ENCODE data around the gene PRR11.
"Not testable (repeated sequence)": the region's sequence is repeated elsewhere in the genome, so short reads cannot be mapped to it uniquely, and the experiment has no call there.

The PRR11 gene

DNA sequence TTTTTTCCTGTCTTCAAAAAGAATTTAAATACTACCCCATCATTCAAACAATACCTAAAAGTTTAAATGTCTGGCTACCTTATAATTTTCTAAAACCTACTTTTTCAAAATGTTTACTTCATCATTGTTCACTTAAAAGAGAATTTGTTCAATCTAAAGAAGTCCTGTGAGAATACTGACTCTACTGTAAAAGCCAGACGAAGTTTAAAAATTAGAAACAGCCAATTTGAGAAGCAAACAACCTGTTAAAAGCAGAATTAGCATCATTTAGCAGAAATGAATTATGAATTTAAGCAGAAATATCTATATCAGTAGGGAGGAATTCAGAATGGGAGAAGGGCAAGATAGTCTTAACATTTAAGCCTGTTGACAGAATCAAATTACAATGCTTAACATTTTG, 2.6 kb upstream of the PRR11 start:
- no peak for DNase-seq

DNA sequence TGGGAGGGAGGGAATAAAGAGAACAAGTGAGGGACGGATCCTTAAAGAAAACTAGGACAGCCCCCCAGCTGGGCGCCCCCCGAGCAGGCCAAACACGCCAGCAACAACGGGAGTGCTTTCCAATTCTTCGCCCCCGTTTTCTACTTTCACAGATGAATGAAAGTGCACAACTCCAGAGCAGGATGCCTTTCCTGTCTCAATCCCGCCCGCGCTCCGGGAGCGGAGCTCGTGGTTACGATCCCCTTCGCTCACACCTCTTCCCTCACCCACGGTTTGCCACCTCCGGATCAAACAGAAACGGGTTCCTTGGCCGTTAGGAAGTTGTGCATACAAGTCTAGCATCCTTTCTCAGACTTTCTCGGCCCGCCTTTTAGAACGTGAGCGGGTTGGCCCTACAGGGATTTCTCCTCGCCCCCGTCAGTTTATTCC, 1.2 kb upstream of the PRR11 start:
- no peak for DNase-seq

DNA sequence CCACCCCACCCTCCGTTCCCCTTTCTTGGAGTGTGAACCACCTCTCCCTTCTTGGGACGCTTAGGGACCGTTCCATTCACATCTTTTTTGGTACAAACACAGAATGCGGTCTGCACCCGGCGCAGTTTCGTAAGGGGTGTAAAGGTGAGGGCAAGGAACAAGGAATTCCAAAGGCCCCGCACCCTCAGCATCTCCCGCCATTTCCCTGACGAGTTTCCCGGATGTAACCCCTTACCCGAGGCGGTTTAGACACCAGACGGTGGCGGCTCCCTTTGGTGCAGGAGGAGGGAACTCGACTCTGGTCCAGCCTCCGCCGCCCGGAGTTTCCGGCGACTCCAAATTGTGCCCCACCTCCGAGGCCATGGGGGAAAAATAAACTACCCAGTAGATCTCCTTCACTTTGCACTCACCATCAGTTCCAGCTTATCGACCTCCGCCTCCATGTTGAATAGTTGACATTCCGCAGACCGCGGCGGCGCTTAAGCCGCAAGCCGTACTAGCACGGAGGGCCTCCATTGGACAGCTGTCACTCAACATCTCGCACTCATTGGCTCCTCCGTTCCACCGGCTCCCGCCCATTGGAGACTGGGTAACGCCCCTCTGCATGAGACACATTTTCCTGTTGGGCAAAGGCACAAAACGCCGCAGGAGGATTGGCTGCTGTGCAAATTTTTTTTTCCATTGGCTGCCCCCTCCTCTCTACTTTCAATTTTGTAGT, 666 bp upstream of the PRR11 start, which contains the start of gene SKA2:
TSS of gene SKA2 (minus strand) at position 466 of the 718 bp plus-strand sequence. CDS start at position 443, 23 bp downstream.
- DNase-seq, result no peak

DNA sequence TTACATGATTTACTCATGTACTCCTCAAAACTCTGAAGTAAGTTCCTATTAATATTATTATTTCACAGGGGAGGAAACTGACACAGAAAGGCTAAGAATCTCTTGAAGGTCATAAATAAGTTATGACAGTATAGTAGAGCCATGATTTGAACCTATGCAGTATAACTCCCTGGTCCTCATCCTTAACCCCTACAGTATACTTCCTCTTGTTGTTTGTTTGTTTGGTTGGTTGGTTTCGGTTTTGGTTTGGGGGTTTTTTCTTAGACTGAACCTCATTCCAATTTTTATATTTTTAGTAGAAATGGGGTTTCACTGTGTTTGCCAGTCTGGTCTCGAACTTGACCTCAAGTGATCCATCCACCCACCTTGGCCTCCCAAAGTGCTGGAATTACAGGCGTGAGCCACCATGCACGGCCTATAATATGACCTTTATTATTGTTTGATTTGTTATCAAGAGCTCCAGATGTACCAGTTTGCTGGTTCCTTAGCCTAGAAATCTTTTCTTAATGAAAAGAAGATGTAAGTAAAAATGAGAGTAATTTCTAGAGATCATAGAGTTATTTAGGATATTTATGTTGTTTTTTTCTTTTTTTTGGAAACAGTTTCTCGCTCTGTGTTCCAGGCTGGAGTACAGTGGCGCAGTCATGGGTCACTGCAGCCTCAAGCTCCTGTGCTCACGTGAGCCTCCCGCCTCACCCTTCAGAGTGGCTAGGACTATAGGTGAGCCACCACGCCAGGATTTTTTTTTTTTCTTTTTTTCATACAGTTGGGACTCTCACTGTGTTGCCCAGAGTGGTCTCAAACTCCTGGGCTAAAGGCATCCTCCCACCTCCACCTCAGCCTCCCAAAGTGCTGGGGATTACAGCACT, 4.8 kb downstream of the PRR11 start:
- peak; percentile 45 for DNase-seq

DNA sequence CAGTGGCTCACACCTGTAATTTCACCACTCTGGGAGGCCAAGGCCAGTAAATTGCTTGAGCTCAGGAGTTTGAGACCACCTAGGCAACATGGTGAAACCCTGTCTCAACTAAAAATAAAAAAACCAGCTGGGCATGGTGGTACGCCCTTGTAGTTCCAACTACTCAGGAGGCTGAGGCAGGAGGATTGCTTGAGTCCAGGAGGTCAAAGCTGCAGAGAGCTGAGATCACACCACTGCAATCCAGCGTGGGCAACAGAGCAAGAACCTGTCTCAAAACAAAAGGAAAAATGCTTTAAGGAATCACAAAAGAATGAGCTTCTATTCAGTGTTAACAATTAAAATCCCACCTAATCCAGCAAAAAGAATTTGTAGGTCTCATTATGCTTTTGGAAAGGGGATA, 5.9 kb downstream of the PRR11 start:
- DNase-seq, result no peak

DNA sequence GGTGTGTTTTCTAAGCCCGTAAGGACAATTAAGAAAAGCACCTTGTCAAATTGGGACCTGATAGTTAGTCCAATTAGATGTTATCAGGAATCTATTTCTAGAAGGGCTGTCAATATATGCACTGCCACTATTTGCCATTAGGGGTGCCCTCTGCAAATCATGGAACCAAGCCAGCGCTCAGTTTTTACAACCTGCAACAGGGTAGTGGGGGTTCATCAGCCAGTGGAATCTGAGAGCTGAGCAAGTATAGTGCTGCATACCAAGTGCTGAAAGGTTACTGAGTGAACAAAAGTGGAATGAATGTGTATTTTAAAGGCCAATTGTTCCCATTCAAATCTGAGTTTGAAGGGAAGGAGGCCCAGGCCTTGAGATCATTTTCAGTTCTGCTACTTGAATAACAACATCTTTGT, 10.4 kb downstream of the PRR11 start:
- peak; percentile 68 for DNase-seq

DNA sequence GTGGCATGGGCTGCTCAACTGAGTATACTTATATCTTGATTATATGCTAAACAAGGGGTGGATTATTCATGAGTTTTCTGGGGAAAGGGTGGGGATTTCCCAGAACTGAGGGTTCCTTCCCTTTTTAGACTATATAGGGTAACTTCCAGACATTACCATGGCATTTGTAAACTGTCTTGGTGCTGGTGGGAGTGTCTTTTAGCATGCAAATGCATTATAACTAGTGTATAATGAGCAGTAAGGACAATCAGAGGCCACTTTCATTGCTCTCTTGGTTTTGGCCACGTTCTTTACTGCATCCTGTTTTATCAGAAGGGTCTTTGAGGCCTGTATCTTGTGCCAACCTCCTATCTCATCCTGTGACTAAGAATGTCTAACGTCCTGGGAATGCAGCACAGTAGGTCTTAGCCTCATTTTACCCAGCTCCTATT, 12.0 kb downstream of the PRR11 start:
- DNase-seq, result peak; percentile 24

DNA sequence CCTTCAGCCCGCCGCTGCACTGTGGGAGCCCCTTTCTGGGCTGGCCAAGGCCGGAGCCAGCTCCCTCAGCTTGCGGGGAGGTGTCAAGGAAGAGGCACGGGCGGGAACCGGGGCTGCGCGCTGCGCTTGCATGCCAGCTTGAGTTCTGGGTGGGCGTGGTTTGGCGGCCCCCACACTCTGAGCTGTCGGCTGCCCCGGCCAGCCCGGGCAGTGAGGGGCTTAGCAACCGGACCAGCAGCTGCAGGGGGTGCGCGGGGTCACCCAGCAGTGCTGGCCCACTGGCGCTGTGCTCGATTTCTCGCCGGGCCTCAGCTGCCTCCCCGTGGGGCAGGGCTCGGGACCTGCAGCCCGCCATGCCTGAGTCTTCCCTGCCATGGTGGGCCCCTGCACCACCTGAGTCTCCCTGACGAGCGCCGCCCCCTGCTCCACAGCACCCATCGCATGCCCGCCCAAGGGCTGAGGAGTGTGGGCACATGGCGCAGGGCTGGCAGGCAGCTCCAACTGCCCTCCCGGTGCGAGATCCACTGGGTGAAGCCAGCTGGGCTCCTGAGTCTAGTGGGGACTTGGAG, 17.0 kb downstream of the PRR11 start:
- no peak for DNase-seq

DNA sequence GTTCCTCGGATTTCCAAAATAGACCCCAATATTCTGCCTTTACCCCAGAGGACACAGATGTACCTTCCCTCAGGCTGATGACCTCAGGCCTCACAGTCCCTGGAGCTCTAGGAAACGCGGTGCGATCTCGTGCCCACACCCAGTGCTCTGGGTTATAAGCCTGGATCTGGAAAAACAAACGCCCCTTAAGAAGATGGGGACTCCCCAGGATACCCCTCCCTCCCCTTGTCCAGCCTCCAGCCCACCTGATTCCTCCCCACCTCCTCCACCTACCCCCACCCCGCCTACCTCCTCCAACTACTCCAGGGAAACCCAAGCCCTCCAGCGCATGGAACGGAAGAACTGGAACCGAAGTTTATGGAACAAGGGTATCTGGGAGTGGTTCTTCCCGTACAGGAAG, 19.1 kb downstream of the PRR11 start:
- DNase-seq, result no peak

DNA sequence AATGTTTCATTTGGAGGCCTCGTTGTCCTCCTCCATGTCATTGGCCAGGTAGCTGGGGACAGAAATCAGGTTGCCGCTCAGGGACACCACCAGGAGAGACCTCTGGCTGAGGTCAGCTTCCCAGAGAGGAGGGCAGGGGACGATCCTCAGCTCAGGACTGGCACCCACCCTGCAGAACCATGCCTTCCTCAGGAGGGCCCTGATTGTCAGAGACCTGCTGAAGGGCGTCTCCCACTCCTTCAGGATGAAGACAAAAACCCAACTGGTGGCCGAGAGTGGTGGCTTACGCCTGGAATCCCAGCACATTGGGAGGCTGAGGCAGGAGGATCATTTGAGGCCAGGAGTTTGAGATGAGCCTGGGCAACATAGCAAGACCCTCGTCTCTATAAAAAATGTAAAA, 19.5 kb downstream of the PRR11 start:
- no peak for DNase-seq

DNA sequence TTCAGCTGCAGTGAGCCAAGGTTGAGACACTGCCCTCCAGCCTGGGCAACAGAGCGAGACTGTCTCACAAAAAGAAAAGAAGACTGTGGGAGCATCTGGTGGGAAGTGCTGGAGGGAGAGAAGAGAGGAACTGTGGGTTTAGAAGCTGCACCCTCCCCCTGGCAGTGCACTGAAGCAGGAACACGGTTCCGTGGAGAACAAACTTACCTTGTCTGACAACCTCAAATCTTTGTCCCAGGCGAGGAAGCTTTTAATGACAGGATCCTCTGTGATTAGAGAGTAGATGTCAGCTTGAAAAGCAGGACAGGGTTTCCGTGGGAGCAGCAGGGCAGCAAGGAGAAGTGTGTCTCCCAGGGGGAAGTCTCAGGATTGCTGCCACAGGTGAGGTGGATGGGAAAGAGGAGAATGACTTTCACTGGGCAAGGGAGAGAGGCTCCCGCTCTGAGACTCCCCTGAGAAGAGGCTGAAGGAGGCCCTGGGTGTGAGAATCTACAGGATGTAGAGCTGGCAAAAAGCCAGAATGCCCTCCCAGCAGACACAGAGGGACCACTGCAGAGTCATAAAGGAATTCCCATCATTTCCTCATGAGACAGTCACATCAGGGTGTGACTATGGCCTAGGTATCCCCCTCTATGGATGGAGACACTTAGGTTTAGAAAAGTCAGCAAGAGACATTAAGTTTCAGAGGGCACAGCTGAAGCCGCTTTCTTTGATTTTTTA, 22.9 kb downstream of the PRR11 start:
- DNase-seq, result no peak

DNA sequence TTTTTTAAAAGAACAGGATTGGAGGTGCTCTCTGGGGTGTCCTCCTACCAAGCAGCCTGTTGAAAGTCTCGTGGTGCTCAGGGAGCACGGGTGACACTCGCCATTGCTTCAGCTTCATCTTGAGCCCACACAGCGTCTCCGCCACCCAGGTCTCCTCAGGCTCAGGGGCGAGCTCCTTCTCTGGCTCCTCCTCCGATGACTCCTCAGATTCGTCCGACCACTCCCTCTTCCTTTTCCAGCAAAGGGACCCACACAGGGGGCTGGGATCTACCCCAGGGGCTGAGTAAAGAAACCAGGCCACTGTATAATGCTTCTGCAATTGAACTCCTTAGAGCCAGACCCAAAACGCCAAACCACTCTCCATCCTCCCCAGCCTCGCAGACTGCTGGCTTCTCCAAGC, 24.1 kb downstream of the PRR11 start:
- DNase-seq, result not testable (repeated sequence)

DNA sequence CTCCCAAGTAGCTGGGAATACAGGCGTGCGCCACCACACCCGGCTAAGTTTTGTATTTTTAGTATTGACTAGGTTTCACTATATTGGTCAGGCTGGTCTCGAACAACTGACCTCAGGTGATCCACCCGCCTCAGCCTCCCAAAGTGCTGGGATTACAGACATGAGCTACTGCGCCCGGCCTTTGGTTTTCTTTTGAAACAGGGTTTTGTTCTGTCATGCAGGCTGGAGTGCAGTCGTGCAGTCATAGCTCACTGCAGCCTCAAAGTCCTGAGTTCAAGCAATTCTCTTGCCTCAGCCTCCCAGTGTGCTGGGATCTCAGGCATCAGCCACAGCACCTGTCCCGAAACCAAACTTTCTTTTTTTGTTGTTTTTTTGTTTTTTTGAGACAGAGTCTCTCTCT, 25.1 kb downstream of the PRR11 start:
- DNase-seq, result no peak

DNA sequence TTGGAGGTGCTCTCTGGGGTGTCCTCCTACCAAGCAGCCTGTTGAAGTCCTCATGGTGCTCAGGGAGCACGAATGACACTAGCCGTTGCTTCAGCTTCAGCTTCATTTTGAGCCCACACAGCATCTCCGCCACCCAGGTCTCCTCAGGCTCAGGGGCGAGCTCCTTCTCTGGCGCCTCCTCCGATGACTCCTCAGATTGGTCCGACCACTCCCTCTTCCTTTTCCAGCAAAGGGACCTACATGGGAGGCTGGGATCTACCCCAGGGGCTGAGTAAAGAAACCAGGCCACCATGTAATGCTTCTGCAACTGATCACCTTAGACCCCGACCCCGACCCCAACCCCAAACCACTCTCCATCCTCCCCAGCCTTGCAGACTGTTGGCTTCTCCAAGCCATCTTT, 25.9 kb downstream of the PRR11 start:
- no peak for DNase-seq

DNA sequence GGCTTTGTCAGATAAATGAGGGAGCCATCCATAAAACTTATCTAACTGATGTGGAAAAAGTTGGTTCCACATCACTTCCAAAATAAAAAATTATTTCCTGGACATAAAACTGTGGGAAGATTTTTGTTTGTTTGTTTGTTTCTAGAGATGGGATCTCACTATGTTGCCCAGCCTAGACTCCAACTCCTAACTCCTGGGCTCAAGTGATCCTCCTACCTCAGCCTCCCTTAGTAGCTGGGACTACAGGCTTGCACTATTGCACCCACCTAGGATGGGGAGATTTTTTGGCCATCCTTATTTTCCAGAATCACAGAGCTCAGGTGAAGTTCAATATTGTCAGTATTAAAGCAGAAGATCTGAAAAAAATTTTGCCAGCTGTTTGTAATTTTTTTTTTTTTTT, 30.5 kb downstream of the PRR11 start:
- no peak for DNase-seq

DNA sequence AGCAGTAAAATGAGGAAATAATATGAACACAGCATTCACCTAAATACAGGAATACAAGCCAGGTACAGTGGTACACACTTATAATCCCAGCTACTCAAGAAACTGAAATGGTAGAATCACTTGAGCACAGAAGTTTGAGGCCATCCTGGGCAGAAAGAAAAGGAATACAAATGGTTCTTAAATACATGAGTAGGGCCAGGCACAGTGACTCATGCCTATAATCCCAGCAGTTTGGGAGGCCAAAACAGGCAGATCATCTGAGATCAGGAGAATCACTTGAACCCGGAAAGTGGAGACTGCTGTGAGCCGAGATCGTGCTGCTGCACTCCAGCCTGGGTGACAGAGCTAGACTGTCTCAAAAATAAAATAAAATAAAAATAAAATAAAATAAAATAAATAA, 31.3 kb downstream of the PRR11 start:
- DNase-seq, result no peak

DNA sequence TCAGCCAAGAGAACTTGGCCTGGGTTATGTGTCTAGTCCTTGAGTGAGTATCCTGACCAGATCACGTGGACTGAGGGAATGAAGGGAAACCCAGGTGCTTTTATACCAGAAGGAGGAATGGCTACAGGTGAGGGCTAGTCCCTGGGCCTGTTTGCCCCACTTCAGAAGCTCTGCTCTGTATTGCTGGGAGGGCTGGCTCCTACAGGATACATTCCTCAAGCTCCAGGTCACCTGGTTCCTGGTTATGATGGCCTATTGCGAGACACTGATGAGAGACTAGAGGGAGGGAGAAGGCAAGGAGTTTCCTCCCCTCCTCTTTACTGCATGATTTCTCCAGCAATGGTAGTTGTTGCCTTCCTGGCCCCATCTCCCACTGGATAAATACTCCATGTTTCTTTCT, 35.3 kb downstream of the PRR11 start:
- no peak for DNase-seq

DNA sequence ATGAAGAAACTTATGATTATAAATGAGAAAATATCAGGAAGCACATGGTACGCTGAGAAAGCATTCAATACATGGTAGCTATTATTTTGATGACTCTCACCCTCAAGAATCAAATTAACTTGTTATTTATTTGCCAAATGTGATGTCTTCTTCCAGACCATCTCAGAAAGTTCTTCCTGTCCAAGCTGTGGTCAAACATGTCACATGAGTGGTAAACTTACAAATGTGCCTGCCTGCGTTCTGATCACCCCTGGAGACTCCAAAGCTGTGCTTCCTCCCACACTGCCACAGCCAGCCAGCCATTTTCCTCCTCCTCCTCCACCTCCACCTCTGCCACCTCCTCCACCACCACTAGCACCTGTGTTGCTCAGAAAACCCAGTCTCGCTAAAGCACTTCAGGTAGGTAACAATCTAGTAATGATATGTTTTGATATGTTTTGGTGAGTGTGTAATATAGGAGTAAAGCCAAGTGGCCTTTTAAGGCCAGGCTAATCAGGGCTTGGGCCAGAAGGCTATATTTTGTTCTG, 37.9 kb downstream of the PRR11 start:
- DNase-seq, result no peak

DNA sequence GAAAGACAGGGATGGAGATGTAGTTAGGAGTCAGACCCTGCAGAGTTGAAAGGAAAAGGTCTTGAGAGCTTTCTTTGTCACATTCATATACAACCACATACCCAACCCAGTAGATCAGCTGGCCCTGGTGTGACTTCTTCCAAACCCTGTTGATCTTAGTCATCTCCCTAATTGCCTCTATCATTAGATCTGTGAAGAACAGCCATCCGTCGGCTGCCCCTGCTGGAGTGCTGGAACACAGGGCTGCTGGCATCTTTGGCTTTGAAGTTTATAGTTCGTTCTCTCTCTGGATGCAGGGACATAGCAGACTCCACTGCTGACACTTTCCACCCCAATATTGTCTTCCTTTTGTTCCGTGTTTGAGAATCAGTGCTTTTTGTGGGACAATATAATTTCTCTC, 43.9 kb downstream of the PRR11 start:
- no peak for DNase-seq

DNA sequence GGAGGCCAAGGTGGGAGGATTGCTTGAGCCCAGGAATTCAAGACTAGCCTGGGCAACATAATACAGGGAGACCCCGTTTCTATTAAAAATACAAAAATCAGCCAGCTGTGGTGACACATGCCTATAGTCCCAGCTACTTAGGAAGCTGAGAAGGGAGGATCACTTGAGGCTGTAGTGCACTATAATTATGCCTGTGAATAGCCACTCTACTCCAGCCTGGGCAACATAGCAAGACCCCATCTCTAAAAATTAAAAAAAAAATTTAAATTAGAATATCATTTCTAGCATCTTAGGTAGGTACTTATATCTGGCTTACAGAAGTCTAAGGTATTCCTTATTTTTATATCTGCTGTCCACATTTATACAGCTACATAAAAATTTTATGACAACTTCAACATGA, 46.8 kb downstream of the PRR11 start:
- no peak for DNase-seq

DNA sequence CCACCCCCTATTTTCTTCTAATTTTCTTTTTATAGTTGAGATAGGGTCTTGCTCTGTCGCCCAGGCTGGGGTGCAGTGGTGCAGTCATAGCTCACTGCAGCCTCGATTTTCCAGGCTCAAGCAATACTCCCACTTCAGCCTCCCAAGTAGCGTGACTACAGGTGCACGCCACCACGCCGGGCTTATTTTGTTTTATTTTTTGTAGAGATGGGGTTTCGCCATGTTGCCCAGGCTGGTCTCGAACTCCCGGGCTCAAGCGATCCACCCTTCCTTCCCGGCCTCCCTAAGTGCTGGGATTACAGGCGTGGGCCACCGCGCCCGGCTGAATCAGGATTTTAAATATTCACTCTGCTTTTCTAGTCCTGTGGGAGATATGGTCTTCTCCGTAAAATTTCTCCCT, 63.8 kb downstream of the PRR11 start:
- no peak for DNase-seq

DNA sequence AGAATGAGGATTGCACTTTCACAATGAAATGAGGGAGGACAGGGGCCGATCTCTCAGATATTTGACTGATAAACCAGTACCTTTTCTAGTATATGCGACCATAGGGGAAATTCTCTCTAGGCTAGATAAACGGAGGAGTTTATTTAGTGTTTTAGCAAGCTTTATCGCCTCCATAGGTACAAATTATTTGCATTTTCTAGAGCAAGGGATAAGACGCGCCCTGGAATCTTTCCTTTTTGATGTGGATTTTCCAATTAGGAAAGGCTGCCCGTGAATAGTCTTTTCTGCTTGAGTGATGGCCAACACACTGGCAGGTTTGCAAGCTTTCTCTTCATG, 64.4 kb downstream of the PRR11 start:
- no peak for DNase-seq
